Fibroblast of the aortic adventitia (primary cell): Measurements from ENCODE around the gene LAMB2. TPM values are rescaled to one million over a fixed set of nuclear protein-coding genes. Genes with fewer than 3 reads are reported as not detected.

ENCODE experiments used
- DNase-seq: peaks from one replicate; pipeline ENCODE4 v3.0.0-alpha.2; 2010; ENCODE audit warnings: low read depth
- H3K4me3 ChIP-seq: 2 replicates; pipeline ENCODE4 v1.5.1; 2011; ENCODE audit warnings: low read depth, mild to moderate bottlenecking, control low read depth, low read length, moderate library complexity
- total RNA-seq: library from RNA; depleted of rRNA; stranded (reverse); fragments of >200 nt; gene quantifications from 2 replicates; pipeline ENCODE4 v1.2.3, GENCODE V29; 2012; ENCODE audit warnings: low replicate concordance
- TF ChIP-seq, protein P1 (sequence below): IDR thresholded peaks from 2 replicates; pipeline ENCODE4 v1.5.1; 2011; ENCODE audit warnings: mild to moderate bottlenecking, low read length, control low read depth, inconsistent platforms; ENCODE audit not compliant: insufficient read depth

Gene LAMB2
- total RNA-seq, result 202 and 937 TPM in 2 replicates

DNA sequence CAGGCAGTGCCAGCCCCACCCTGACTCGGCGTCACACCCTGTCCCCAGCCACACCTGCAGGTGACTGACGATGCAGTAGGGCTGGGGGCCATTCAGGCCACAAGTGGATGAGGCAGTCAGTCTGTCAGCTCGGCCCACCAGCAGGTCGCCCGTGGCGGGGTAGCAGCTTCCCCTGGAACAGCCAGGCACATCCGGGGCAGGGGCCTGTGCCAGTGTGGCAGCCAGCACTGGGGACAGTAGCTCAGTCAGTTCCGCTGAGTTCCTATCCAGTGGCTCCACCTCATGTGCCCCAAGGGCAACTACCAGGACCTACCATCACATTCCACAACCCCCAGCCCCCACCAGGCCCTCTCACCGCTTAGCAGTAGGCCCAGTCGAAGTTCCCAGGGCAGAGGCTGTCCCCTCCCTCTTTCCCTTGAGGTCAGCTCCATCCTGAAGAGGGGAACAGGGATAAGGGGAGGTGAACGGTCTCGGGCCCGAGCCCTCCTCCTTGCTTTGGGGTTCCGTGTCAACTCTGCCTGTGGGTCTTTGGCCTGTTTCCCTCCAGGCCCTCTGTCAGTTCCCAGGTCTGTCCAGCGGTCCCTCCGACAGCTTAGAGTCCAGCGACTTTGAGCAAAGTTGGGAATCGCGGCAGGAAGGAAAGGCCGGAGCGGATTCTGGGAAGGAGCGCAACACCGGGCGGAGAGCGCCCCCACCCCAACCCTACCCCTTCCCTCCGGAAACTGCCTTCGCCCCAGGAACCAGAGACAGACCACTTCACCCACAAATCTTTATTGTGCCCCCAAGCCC is at the start of gene LAMB2:
LAMB2 (minus strand) TSS at position 614 of the 789 bp plus-strand sequence; CDS start at position 431, 183 bp downstream.
- peak; percentile 84 for DNase-seq

GRCh38 chr3:49181351-49181750 is 48.5 kb upstream of the LAMB2 start:
- TF ChIP-seq, protein P1, sequence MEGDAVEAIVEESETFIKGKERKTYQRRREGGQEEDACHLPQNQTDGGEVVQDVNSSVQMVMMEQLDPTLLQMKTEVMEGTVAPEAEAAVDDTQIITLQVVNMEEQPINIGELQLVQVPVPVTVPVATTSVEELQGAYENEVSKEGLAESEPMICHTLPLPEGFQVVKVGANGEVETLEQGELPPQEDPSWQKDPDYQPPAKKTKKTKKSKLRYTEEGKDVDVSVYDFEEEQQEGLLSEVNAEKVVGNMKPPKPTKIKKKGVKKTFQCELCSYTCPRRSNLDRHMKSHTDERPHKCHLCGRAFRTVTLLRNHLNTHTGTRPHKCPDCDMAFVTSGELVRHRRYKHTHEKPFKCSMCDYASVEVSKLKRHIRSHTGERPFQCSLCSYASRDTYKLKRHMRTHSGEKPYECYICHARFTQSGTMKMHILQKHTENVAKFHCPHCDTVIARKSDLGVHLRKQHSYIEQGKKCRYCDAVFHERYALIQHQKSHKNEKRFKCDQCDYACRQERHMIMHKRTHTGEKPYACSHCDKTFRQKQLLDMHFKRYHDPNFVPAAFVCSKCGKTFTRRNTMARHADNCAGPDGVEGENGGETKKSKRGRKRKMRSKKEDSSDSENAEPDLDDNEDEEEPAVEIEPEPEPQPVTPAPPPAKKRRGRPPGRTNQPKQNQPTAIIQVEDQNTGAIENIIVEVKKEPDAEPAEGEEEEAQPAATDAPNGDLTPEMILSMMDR, result no peak
- no peak for DNase-seq
- H3K4me3 ChIP-seq, result no peak overlapping the region

More for the DNA sequence above, at the start of gene LAMB2:
- H3K4me3 ChIP-seq, result peak within 1 kb of the TSS; percentile 92
- TF ChIP-seq, protein P1, result peak; percentile 7

- no peak for DNase-seq
- no peak overlapping the region for H3K4me3 ChIP-seq
- TF ChIP-seq, protein P1, result no peak
These were observed 47.3 kb upstream of the LAMB2 start for GRCh38 chr3:49180116-49180515.

DNA sequence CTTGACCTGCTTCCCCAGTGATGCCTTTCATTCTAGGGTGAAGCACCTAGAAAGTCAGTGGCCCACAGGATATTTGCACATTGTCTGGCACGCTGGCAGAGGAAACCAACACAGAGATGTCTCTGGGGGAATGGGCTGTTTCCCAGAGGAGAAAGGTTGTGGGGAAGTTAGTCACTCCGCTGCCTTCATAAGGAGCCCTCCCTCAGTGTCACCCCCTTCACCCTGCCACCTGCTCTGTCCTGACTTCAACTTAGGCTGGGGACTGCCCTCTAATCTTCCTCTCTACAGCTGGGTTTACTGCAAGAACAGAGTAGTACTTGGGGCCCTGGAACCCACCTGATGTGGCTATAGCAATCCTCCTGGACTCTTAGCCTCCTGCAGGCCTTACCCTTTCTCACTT is 44.2 kb upstream of the LAMB2 start:
- no peak overlapping the region for H3K4me3 ChIP-seq
- DNase-seq, result no peak
- TF ChIP-seq, protein P1, result no peak

DNA sequence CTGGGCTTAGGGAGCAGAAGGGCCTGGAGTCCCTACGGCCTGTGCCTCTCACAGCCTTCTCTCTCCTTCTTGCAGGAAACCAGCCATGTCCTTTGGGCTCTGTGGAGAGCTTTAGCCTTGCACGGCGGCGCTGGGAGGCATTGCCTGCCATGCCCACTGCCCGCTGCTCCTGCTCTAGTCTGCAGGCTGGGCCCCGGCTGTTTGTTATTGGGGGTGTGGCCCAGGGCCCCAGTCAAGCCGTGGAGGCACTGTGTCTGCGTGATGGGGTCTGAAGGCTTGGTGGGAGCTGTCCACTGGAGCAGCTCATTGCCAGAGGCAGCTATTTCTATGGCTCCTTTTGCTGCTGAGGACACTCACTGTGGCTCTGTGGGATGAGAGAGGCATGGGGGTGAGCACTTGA is 42.7 kb upstream of the LAMB2 start:
- H3K4me3 ChIP-seq, result no peak overlapping the region
- TF ChIP-seq, protein P1, result no peak
- no peak for DNase-seq

GRCh38 chr3:49174397-49174985 is 41.6 kb upstream of the LAMB2 start:
- DNase-seq, result no peak
- TF ChIP-seq, protein P1, result no peak

More at GRCh38 chr3:49174397-49174985, 41.6 kb upstream of the LAMB2 start:
- no peak overlapping the region for H3K4me3 ChIP-seq
